Measurements from ENCODE around the gene KRTAP5-6. TPM values are rescaled to one million over a fixed set of nuclear protein-coding genes. Genes with fewer than 3 reads are reported as not detected.

KRTAP5-6 gene
- total RNA-seq, 1 donor from 2014 or later, result not detected

DNA sequence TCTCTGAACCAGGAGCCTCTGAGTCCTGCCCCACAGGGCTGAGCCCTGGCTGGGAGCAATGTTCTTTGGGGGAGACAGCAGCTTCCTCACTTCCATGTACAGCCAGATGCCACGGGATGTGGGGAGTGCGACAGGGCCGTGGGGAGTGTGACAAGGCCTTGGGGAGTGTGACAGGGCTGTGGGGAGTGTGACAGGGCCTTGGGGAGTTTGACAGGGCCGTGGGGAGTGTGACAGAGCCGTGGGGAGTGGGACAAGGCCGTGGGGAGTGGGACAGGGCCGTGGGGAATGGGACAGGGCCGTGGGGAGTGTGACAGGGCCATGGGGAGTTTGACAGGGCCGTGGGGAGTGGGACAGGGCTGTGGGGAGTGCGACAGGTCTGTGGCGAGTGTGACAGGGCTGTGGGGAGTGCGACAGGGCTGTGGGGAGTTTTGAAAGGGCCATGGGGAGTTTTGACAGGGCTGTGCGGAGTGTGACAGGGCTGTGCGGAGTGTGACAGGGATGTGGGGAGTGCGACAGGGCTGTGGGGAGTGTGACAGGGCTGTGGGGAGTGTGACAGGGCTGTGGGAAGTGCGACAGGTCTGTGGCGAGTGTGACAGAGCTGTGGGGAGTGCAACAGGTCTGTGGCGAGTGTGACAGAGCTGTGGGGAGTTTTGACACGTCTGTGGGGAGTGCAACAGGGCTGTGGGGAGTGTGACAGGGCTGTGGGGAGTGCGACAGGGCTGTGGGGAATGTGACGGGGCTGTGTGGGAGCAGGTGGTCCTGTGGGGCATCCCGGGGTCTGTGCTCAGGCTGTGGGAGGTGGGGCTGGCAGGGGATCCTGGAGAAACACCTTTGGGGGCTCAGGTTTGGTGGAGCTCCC, 6.6 kb upstream of the KRTAP5-6 start:
- Histone ChIP-seq H3K4me3 (ENCODE audit: low read depth, low read length) (no peak overlapping the region), H3K36me3 (ENCODE audit: control insufficient read depth, insufficient read depth, low read length) (no peaks in the 10 kb centered on the region), H3K27me3 (ENCODE audit: control insufficient read depth, insufficient read depth, low read length) (no peaks in the 10 kb centered on the region)
- TF ChIP-seq, protein P1, sequence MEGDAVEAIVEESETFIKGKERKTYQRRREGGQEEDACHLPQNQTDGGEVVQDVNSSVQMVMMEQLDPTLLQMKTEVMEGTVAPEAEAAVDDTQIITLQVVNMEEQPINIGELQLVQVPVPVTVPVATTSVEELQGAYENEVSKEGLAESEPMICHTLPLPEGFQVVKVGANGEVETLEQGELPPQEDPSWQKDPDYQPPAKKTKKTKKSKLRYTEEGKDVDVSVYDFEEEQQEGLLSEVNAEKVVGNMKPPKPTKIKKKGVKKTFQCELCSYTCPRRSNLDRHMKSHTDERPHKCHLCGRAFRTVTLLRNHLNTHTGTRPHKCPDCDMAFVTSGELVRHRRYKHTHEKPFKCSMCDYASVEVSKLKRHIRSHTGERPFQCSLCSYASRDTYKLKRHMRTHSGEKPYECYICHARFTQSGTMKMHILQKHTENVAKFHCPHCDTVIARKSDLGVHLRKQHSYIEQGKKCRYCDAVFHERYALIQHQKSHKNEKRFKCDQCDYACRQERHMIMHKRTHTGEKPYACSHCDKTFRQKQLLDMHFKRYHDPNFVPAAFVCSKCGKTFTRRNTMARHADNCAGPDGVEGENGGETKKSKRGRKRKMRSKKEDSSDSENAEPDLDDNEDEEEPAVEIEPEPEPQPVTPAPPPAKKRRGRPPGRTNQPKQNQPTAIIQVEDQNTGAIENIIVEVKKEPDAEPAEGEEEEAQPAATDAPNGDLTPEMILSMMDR (IDR thresholded peaks at IDR 0.05; ENCODE audit: insufficient read depth, low read length, severe bottlenecking), result no peak
- DNase-seq (ENCODE audit: low read depth) (no peak), FAIRE-seq (no peak)

DNA sequence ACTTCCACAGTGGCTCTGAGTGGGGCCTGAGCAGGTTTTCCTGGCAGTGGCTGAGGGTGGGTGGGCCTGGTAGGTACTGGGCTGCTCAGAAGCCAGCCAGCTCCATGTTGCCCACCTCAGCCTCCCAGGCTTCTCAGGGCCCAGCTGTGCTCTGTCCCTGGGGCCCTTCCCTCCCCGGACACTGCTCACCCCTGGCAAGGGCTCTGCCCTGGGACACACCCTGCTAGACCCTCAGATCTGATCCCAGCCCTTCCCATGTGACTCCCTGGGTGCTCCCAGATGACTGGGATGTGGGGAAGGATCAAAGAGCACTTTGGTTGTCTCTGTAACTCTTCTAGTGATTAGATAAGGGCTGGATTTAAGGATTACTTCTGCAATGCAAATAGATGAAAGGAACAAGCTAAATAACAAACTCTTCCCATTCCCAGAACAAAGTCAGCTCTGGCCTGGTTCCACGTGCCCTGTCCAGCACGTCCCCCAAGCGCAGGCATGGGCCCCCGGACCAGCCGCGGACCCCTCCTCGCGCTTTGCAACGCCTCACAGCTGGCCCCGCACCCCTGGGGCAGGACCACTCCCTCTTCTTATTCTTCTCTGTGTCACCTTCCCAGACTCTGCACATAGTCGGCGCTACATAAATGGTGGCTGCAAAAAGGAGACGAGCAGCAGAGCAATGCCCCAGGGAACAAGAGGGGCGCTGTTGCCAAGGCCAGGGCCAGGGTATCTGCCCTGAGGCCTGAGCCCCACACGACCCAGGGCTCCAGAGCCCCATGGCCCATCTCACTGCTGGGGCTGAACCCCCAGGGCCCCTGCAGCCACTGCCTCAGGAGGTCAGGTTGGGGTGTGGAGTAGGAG, 5.7 kb upstream of the KRTAP5-6 start:
- no peak overlapping the region for H3K4me3 ChIP-seq (ENCODE audit: low read depth, low read length)
- H3K27me3 ChIP-seq (ENCODE audit: control insufficient read depth, insufficient read depth, low read length), result no peaks in the 10 kb centered on the region
- no peaks in the 10 kb centered on the region for H3K36me3 ChIP-seq (ENCODE audit: control insufficient read depth, insufficient read depth, low read length)
- TF ChIP-seq, protein P1 (IDR thresholded peaks at IDR 0.05; ENCODE audit: insufficient read depth, low read length, severe bottlenecking), result no peak
- no peak for DNase-seq (ENCODE audit: low read depth)
- FAIRE-seq, result no peak

DNA sequence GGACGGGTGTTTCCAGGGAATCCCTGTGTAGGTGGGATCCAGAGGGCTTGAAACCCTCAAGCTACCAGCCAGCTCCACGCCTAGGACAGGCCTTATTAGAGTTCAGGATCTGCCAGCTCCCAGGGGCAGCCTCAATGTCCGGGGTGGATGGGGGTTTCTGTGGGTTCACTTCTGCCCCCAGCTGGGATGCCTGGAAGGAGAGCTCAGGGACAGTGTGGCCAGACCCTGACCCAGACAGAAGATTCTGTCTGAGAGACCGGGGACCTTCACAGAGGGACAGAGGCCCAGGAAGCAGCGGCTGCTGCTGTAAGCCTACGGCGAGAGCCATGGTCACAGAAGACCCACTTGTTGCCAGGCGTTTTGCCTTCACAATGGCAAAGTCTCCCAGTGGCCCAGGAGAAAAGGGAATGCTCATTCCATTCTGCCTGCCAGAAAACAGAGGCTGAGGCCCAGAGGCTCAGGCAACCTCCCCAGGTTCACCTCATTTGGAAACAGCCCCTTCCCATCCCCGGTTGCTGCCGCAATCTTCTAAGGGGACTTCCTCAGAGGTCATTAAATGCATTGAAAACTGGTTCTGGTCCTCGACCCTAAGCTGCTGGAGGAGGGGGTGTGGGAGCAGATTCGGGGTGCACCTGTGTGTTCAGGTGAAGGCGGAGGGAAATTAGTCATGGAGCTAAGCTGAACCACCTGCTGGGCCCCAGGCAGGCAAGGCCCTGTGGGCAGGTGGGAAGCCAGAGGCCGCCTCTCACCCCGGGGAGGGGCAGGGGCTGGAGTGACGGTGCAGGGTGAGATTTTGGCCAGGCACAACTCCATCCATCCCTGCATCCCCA, 4.9 kb upstream of the KRTAP5-6 start:
- H3K4me3 ChIP-seq (ENCODE audit: low read depth, low read length), result no peak overlapping the region
- TF ChIP-seq, protein P1 (IDR thresholded peaks at IDR 0.05; ENCODE audit: insufficient read depth, low read length, severe bottlenecking), result no peak
- FAIRE-seq (no peak), DNase-seq (ENCODE audit: low read depth) (no peak)
- no peaks in the 10 kb centered on the region for H3K36me3 ChIP-seq (ENCODE audit: control insufficient read depth, insufficient read depth, low read length)
- no peaks in the 10 kb centered on the region for H3K27me3 ChIP-seq (ENCODE audit: control insufficient read depth, insufficient read depth, low read length)

DNA sequence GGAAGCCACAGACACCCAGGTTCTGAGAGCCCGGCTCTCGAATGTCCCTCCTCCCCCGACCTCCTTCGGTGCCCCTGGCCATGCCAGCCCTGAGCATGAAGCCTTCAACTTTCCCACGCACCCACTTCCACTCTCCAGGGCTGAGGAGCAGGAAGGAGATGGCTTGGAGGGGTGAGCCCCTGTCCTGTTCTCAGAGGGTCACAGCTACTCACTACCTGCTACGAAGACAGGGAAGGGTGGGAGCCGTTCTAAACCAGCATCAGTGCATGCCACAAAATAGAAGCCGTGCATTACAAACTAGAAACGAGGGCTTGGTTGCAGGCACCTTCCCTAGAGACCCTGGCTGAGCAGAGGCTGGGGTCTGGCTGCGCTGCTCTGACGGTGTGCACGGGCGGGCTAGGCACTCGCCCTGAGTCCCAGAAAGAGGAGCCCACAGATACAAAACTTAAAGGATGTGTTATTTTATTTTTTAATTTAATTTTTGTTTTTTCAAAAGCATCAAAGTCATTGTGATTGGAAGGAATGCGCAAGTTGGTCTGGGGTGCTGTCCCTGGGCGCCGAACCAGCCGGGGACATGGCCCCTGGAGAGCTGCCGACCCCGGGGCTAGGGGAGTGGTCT, 4.2 kb upstream of the KRTAP5-6 start:
- Histone ChIP-seq H3K36me3 (ENCODE audit: control insufficient read depth, insufficient read depth, low read length) (no peaks in the 10 kb centered on the region), H3K4me3 (ENCODE audit: low read depth, low read length) (no peak overlapping the region), H3K27me3 (ENCODE audit: control insufficient read depth, insufficient read depth, low read length) (no peaks in the 10 kb centered on the region)
- TF ChIP-seq, protein P1 (IDR thresholded peaks at IDR 0.05; ENCODE audit: insufficient read depth, low read length, severe bottlenecking), result no peak
- DNase-seq (ENCODE audit: low read depth) (no peak), FAIRE-seq (no peak)

DNA sequence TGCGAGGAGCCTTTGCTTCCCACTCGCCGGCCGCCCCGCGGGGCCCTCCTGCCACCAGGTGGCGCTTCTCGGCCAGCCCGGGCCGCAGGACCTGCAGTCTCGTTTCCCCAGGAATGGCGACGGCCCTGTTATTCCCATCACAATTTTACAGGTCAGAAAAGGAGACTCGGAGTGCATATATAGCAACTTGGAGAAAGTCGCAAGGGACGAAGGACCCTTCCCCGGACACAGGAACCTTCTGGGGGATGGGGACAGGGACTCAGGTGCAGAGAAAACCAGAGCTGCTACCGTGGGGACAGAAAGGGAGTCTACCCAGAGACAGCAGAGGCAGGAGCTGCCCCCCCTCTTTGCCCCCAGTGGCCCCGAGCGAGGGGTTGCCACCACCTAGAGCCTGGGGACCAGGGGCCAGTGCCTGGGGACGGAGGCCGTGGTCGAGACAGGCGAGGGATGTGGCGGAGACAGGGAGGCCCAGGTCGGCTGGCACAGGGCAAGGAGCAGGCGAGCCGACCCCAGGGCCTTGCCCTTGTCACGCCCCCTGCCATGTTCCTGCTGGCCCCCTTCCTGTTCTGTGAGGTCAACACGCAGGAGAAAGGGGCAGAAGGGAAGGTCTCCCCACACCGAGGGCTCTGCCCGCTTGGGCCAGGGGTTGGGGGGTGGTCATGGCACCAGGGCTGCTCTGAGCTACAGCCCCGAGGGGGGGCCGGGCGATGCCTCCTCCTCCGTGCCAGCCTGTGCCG, 3.5 kb upstream of the KRTAP5-6 start:
- no peak for FAIRE-seq
- TF ChIP-seq, protein P1 (IDR thresholded peaks at IDR 0.05; ENCODE audit: insufficient read depth, low read length, severe bottlenecking), result peak; percentile 98
- Histone ChIP-seq H3K27me3 (ENCODE audit: control insufficient read depth, insufficient read depth, low read length) (no peaks in the 10 kb centered on the region), H3K4me3 (ENCODE audit: low read depth, low read length) (peak overlapping the region; percentile 45), H3K36me3 (ENCODE audit: control insufficient read depth, insufficient read depth, low read length) (no peaks in the 10 kb centered on the region)
- peak; percentile 36 for DNase-seq (ENCODE audit: low read depth)

All from bronchial epithelial cell (primary cell).